Mucosa of stomach (tissue), 1 donor: ENCODE measurements around the gene ADAMTS15.

Experiments used
- H3K27me3 ChIP-seq: one replicate; pipeline ENCODE4 v1.7.0; 2013; ENCODE audit warnings: mild to moderate bottlenecking, low read length; ENCODE audit not compliant: control insufficient read depth, insufficient read depth
- H3K36me3 ChIP-seq: one replicate; pipeline ENCODE4 v1.7.0; 2013; ENCODE audit warnings: low read length; ENCODE audit not compliant: control insufficient read depth, insufficient read depth
- H3K4me1 ChIP-seq: one replicate; pipeline ENCODE4 v1.7.0; 2013; ENCODE audit warnings: mild to moderate bottlenecking, low read length; ENCODE audit not compliant: control insufficient read depth, insufficient read depth
- H3K4me3 ChIP-seq: one replicate; pipeline ENCODE4 v1.7.0; 2013; ENCODE audit warnings: low read length
- H3K9ac ChIP-seq: one replicate; pipeline ENCODE4 v1.7.0; 2013; ENCODE audit warnings: mild to moderate bottlenecking, low read length, moderate library complexity
- H3K9me3 ChIP-seq: one replicate; pipeline ENCODE4 v1.7.0; 2013; ENCODE audit warnings: mild to moderate bottlenecking, low read length, moderate library complexity; ENCODE audit not compliant: control insufficient read depth
- donor health status: Pancreatic carcinoma.

ADAMTS15 gene

DNA sequence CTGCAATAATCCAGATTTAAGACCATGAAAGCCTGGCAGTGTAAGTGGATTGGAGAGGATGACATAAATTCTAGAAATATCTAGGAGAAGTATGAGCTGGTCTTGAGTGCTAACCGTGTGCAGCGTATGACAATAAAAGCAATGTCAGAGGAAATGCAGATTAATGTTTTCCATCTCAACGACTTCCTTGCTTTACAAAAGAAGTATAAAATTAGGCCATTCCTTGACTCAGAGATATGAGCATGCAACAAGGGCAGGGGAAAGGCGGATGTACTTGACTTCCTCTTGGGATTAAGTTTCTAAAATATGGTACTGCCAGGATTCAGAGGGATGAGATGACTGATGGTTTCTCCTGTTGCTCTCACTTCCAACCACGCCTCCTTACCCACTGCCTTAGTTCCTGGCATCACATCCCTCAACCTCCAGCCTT lies 32.3 kb downstream of the ADAMTS15 start:
- H3K36me3 ChIP-seq, result no peaks in the 10 kb centered on the region
- H3K4me3 ChIP-seq, result no peak overlapping the region
- no peaks in the 10 kb centered on the region for H3K4me1 ChIP-seq
- H3K9me3 ChIP-seq, result no peaks in the 10 kb centered on the region
- H3K27me3 ChIP-seq, result no peaks in the 10 kb centered on the region
- H3K9ac ChIP-seq, result no peak overlapping the region

DNA sequence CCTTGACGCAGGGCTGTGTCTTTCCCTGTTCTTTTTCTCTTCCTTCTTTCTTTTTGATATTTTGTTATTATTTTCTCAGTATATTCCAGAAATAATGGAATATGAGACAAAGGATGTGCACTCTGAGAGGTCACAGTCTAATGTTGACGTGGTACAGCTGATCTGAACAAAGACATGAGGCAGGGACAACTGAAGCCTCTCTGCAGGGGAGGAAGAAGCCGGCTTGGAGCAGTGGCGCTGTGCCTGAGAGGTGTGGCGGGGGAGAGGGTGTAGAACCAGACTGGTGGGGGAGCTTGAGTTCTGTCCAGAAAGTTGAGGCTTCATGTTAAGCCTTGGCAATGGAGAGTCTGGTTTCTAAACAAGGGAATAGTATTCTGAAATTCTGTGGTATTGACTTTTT lies 34.7 kb downstream of the ADAMTS15 start:
- H3K36me3 ChIP-seq, result no peaks in the 10 kb centered on the region
- H3K27me3 ChIP-seq, result no peaks in the 10 kb centered on the region
- no peak overlapping the region for H3K4me3 ChIP-seq
- no peak overlapping the region for H3K9ac ChIP-seq
- H3K9me3 ChIP-seq, result no peaks in the 10 kb centered on the region
- H3K4me1 ChIP-seq, result peaks cover 21% of the 10 kb centered on the region

DNA sequence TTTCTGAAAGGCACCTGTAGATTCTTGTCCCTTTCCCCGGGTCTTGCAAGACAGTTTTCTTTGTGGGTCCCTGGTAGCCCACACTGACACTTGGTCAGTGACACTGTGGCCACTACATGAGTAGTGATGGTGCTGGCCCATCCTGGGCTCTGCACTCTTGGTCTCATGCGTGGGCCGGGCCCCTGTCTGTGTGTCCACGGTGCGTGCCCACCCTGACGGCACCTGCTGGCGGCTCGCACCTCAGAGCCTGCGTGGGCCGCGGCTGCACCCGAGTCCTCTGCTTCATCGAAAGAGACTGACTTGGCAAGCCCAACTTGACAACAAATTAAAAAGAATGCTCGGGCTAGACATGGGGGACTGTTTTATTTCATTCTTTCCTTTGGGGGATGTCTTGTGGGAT lies 37.5 kb downstream of the ADAMTS15 start:
- no peak overlapping the region for H3K9ac ChIP-seq
- H3K4me1 ChIP-seq, result peaks cover 43% of the 10 kb centered on the region
- no peaks in the 10 kb centered on the region for H3K9me3 ChIP-seq
- H3K4me3 ChIP-seq, result no peak overlapping the region
- no peaks in the 10 kb centered on the region for H3K27me3 ChIP-seq
- no peaks in the 10 kb centered on the region for H3K36me3 ChIP-seq

DNA sequence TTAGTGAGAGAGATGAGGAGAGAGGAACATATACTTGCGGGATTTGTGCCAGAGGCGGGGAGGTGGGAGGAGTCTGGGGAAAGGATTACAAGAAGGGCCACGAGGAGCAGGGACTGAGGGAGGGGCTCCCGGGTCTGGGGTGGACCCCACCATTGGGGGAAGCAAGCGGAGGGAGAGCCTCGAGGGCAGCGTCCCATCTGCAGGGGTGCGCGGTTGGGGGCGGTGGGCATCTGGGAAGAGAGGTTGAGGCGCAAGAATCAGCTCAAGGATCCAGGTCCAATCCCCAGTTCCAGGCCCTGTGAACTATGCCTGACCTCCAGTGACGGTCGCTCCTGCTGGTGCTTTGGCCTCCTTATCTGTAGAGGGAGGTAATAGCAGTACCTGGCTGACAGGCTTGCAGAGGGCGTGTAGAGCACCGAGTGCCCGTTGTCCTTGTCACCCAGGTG lies 38.0 kb downstream of the ADAMTS15 start:
- H3K9me3 ChIP-seq, result no peaks in the 10 kb centered on the region
- H3K36me3 ChIP-seq, result no peaks in the 10 kb centered on the region
- no peaks in the 10 kb centered on the region for H3K27me3 ChIP-seq
- no peak overlapping the region for H3K9ac ChIP-seq
- peaks cover 44% of the 10 kb centered on the region for H3K4me1 ChIP-seq
- H3K4me3 ChIP-seq, result no peak overlapping the region

DNA sequence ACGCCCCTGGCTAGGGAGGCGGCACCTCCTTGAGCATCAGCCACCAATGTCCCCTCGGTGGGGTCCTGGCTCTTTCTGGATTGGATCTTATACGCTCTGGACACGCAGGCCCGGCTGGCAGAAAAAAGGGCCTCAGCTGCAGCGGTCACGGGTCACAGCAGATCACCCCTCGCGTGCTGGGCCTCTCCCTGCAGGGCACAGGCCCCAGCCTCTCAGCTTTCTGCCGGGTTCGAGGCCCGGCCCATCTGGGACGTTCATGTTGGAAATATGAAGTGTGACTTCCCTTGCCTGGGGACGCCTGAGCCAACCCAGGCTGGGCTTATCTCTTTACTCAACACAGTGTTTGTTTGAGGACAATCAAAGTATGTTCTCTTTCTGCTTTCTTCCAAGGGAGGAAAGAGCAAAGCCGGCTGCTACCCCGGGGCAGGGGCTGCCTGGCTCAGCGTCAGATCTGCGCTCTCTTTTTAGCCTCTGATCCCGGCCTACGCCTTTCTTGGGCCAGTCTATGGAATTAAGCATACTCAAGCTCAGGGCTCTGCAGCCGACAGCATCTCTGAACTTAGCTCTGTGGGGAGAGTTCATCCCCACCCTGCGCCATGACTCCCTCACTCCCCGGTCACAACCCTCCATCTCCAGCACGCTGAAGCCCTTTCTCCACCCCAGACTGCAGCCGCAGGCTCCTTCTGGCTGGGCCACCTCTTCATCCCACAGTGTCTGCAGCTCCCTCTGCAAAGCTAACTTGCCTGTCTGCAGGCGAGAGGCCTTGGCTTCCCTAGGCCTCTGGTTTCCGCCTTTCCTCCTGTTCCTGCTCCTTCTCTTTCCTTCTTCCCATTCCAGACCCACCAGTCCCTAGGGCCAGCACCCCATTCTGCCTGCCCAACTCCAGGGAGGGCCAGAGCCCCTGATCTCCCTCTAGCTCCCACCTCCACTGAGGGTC lies 38.8 kb downstream of the ADAMTS15 start:
- Histone ChIP-seq H3K9me3 (no peaks in the 10 kb centered on the region), H3K4me1 (peaks cover 44% of the 10 kb centered on the region), H3K4me3 (no peak overlapping the region), H3K27me3 (no peaks in the 10 kb centered on the region), H3K36me3 (no peaks in the 10 kb centered on the region), H3K9ac (no peak overlapping the region)

DNA sequence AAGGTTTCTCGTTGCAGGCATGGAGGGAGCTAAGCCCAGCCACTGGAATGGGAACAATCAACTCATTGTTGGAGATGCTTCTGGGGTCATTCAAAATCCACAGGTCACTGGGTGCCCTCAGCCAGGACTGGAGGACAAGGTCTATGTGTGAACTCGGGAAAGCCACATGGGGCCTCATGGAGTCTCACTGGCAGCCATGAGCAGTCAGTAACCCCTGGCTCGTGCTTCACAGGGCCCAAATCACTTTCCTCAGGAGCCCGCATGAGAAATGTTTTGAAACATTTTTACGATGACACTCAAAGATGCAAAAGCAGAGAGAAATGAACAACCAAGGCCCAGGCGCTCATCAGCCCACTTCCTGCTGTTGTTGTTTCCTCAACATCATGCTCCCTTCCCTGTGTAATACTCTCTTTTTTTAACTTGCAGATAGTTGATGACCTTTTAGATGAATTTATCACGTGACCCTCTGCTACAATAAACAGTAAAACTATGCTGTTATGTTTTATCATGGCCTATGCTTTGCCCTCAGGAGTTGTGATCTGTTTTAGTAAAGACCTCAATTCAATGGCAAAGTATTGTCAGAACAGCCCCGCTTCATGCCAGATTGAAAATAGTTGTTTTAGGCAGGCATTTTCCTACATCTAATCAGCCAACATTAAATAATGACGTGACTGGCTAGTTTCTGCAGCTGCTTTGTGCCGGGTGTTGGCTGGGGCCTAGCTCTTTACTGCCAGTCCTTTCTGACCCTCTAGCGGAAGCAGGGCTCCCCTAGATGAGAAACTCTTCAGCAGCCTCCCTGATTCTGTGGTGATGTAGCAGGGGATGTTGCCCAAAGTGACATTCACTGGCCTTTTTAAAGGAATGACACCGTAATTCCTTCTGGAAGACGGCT lies 39.7 kb downstream of the ADAMTS15 start:
- H3K27me3 ChIP-seq, result no peaks in the 10 kb centered on the region
- H3K36me3 ChIP-seq, result no peaks in the 10 kb centered on the region
- no peak overlapping the region for H3K9ac ChIP-seq
- H3K4me1 ChIP-seq, result peaks cover 44% of the 10 kb centered on the region
- no peak overlapping the region for H3K4me3 ChIP-seq
- H3K9me3 ChIP-seq, result no peaks in the 10 kb centered on the region

DNA sequence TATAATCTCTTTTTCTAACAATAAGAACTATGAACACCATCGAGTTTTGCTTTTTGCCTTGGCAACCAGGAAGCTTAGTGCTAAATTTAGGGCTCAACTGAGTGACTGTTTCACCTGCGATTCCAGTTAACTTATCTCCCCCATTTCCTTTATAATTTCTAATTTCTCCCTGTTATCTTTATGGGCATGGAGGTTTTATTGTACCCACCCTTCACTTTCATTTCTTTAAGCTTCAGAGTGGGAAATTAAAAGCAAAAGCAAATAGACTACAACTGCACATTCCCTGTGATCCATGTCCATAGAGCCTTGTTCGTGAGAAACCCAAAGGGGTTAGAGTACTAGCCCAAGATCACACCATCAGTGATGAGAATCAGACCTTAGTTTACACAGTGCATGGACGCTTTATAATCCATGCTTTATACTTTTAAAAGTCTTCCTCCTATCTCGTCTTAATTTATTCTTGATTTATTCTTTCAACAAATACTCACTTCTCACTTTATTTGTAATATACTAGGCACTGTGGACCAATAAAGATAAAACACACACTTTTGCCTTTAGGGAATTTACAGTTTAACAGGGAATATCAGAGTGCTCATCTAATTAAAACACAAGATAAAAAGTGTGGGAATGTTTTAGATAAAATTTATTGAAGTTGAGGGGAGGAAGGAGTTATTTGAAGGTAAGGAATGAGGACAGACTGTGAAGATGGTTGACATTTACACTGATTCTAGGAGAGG lies 40.6 kb downstream of the ADAMTS15 start:
- Histone ChIP-seq H3K27me3 (no peaks in the 10 kb centered on the region), H3K36me3 (no peaks in the 10 kb centered on the region), H3K4me1 (peaks cover 44% of the 10 kb centered on the region), H3K4me3 (no peak overlapping the region), H3K9ac (peak overlapping the region; percentile 24), H3K9me3 (no peaks in the 10 kb centered on the region)

DNA sequence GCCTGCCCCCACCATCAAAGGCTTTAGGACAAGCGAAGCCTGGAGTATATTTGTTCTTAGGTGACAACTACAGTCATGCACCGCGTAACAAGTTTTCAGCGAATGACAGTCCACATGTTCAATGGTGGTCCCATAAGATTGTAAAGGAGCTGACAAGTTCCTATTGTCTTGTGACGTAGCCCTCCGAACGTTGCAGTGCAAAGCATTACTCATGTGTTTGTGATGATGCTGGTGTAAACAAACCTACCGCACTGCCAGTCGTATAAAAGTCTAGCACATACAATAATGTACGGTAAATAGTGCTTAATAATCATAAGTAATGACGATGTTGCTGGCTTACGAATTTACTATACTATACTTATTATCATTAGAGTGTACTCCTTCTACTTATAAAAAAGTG lies 41.3 kb downstream of the ADAMTS15 start:
- Histone ChIP-seq H3K27me3 (no peaks in the 10 kb centered on the region), H3K4me3 (no peak overlapping the region), H3K36me3 (no peaks in the 10 kb centered on the region), H3K9ac (no peak overlapping the region), H3K9me3 (no peaks in the 10 kb centered on the region), H3K4me1 (peaks cover 44% of the 10 kb centered on the region)

DNA sequence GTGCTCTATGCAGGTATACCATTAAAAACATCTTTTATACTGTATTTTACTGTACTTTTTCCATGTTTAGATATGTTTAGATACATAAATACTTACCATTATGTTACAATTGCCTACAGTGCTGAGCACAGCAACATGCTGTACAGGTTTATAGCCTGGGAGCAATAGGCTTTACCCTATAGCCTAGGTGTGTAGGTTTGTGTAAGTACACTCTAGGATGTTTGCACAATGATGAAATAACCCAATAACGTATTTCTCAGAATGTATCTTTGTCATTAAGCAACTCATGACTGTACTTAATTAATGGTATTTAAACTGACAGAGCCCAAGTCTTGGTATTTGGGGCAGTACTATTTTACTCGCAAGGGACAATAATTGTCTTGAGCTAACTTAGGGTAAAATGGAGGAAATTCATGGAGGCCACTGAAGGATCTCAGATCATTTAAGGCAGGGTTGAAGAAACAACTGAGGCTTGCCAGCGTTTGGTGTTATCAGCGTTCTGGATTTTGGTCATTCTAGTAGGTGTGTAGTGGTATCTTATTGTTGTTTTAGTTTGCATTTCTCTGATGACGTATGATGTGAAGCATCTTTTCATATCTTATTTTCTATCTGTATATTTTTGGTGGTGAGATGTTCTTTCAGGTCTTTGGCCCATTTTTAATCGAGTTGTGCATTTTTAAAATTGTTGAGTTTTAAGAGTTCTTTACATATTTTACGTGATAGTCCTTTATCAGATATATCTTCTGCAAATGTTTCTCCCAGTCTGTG lies 42.4 kb downstream of the ADAMTS15 start:
- H3K9me3 ChIP-seq, result no peaks in the 10 kb centered on the region
- H3K4me3 ChIP-seq, result no peak overlapping the region
- H3K27me3 ChIP-seq, result no peaks in the 10 kb centered on the region
- no peak overlapping the region for H3K9ac ChIP-seq
- H3K36me3 ChIP-seq, result no peaks in the 10 kb centered on the region
- peaks cover 44% of the 10 kb centered on the region for H3K4me1 ChIP-seq

DNA sequence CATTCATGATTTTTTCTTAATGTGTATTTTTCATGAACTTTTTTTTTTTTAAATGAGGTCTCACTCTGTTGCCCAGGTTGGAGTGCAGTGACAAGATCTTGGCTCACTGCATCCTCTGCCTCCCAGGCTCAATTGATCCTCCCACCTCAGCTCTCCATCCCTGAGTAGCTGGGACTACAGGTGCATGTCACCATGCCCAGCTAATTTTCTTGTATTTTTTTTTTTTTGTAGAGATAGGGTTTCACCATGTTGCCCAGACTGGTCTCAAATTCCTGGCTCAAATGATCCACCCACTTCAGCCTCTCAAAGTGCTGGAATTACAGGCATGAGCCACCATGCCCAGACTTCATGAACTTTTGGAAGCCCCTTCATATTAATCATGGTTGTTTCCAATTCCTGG lies 49.7 kb downstream of the ADAMTS15 start:
- no peaks in the 10 kb centered on the region for H3K27me3 ChIP-seq
- no peaks in the 10 kb centered on the region for H3K9me3 ChIP-seq
- H3K4me1 ChIP-seq, result no peaks in the 10 kb centered on the region
- H3K9ac ChIP-seq, result no peak overlapping the region
- H3K36me3 ChIP-seq, result no peaks in the 10 kb centered on the region
- H3K4me3 ChIP-seq, result no peak overlapping the region

DNA sequence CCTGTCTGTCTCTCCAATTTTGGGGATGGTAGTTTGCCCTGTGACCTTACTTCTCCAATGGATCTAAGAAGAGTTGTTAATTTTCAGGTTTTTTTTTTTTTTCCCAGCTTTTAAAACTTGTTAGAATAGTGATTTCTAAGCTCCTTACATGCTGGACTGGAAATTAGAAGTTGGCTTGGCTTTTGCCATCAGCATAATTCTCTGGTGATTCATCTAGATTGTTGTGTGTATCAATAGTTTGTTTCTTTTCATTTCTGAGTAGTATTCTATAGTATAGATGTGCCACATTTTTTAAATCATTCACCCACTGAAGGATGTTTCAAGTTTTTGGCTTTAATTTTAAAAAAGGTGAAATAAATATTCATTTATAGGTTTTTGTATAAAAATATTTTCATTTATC lies 51.4 kb downstream of the ADAMTS15 start:
- Histone ChIP-seq H3K4me1 (no peaks in the 10 kb centered on the region), H3K9ac (no peak overlapping the region), H3K27me3 (no peaks in the 10 kb centered on the region), H3K4me3 (no peak overlapping the region), H3K36me3 (no peaks in the 10 kb centered on the region), H3K9me3 (no peaks in the 10 kb centered on the region)
